Pulmonary artery endothelial cell (primary cell): ENCODE results near the gene CHORDC1. TPM values are rescaled to one million over a fixed set of nuclear protein-coding genes. Genes with fewer than 3 reads are reported as not detected.

Source experiments
- total RNA-seq: library from RNA; depleted of rRNA; stranded (reverse); fragments of >200 nt; gene quantifications from 2 replicates; pipeline ENCODE4 v1.2.3, GENCODE V29; 2014

The CHORDC1 gene
- total RNA-seq, 1 donor from 2014 or later: 22.7 TPM

Other genes starting within 250 kb of the CHORDC1 start
- gene TRIM49C, start 191.9 kb downstream of the CHORDC1 start, total RNA-seq: not detected in 2 replicates
- gene UBTFL1, start 137.1 kb downstream of the CHORDC1 start, total RNA-seq: not detected in 2 replicates
- 0.21 and 0.40 TPM in 2 replicates for gene NAALAD2, start 88.4 kb downstream of the CHORDC1 start, total RNA-seq